Upper lobe of left lung (tissue), 6 donors: Measurements from ENCODE around the gene HOXB2. TPM values are rescaled to one million over a fixed set of nuclear protein-coding genes. Genes with fewer than 3 reads are reported as not detected.

Experiments used
- ATAC-seq, 2 donors: fragments of 200-7000 bp; cut with Tn5 transposase; one replicate each; pipeline ENCODE4 v1.9.1; 2022; ENCODE audit warnings: mild to moderate bottlenecking in 2 of 2, moderate library complexity in 2 of 2; ENCODE audit not compliant: low FRiP score in 2 of 2
- DNase-seq, 2 donors: peaks; one replicate each; pipeline ENCODE4 v3.0.0-alpha.2; 2019 to 2020
- H3K27ac ChIP-seq, 4 donors: fragments of 200-600 bp; sonication (generic); one replicate each; pipeline ENCODE4 v1.5.1; 2016 to 2019
- H3K27me3 ChIP-seq, 4 donors: fragments of 200-600 bp; sonication (generic); one replicate each; pipeline ENCODE4 v1.5.1; 2017 to 2019
- H3K36me3 ChIP-seq, 4 donors: fragments of 200-600 bp; sonication (generic); one replicate each; pipeline ENCODE4 v1.5.1; 2016 to 2019
- H3K4me1 ChIP-seq, 4 donors: fragments of 200-600 bp; sonication (generic); one replicate each; pipeline ENCODE4 v1.5.1; 2018 to 2019
- H3K4me3 ChIP-seq, 4 donors: fragments of 200-600 bp; sonication (generic); one replicate each; pipeline ENCODE4 v1.5.1; 2017 to 2019; ENCODE audit warnings: mild to moderate bottlenecking in 2 of 4, moderate library complexity in 1 of 4
- H3K9me3 ChIP-seq, 4 donors: fragments of 200-600 bp; sonication (generic); one replicate each; pipeline ENCODE4 v1.5.1; 2018 to 2019
- CTCF ChIP-seq, 6 experiments: fragments of 450-650 bp in 4 of 6; fragments of 200-600 bp in 2 of 6; sonication (generic) in 2 of 6; IDR thresholded peaks; one replicate each; pipeline ENCODE4 v1.5.1; 2016 to 2019; ENCODE audit warnings: antibody characterized with exemption in 6 of 6
- EP300 ChIP-seq, 4 donors: sonication (generic); formaldehyde crosslinking; IDR thresholded peaks; one replicate each; pipeline ENCODE4 v1.5.1; 2017; ENCODE audit warnings: antibody characterized with exemption in 4 of 4, control low read depth in 2 of 4
- POLR2A ChIP-seq, 4 donors: fragments of 450-650 bp; IDR thresholded peaks; one replicate each; pipeline ENCODE4 v1.5.1; 2016 to 2017; ENCODE audit warnings: antibody characterized with exemption in 4 of 4, mild to moderate bottlenecking in 2 of 4
- POLR2AphosphoS5 ChIP-seq, 2 donors: sonication (generic); formaldehyde crosslinking; IDR thresholded peaks; one replicate each; pipeline ENCODE4 v1.5.1; 2017; ENCODE audit warnings: antibody characterized with exemption in 2 of 2
- WGBS, 2 donors: methylation state at CpG; one replicate each; pipeline ENCODE4 v1.1.5; 2017 to 2018; 5-methylcytosine and 5-hydroxymethylcytosine counted together
- total RNA-seq, 6 donors: library from RNA; depleted of rRNA in 4 of 6; stranded (reverse); fragments of >200 nt in 4 of 6; gene quantifications; one replicate each; pipeline versions ENCODE4 v1.1.0 to v1.2.1, GENCODE V29; 2016 to 2021
- donor health status: DM: no; HTN: no; CAD: no; lungs with moderate emphysema.
- donor health status: DM: no; HTN: yes; CAD: no; lungs with severe emphysema.

Gene HOXB2
- total RNA-seq, 6 donors from 2014 or later, result 1.4 to 16.1 (median 7.4) TPM

DNA sequence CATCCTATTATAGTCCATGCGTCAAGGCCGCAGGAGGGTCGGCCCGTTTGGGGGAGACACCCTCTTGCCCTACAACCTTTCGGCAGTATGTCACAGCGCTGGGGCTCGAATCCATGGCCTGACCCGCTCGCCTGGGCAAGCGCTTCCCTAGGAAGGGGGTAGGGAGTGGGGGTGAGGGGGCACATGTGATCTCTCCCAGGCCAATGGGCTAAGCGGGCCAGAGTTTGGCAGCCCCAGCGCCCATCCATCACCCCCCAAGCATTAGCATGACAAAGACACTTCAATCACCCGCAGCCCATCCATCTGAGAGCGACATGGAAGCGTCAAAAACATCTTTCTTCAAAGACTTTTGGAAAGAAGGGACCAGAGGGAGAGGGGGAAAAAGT lies 14.0 kb downstream of the HOXB2 start, which contains the start of gene HOXB1:
HOXB1 (minus strand) TSS at position 125 of the 386 bp plus-strand sequence; CDS start at position 18, 107 bp downstream.
- Histone ChIP-seq H3K9me3 (no peaks in the 10 kb centered on the region), H3K27me3 (peaks cover 0 to 21% (median 5%) of the 10 kb centered on the region in 4 donors), H3K36me3 (no peaks in the 10 kb centered on the region), H3K4me3 (no peak within 1 kb of the TSS), H3K27ac (no peak within 1 kb of the TSS), H3K4me1 (peaks cover 0 to 7% (median 3%) of the 10 kb centered on the region in 4 donors)
- ATAC-seq (peak in 1 of 2 donors; percentile 4), DNase-seq (no peak)
- 47 to 62% methylated on average over 15 of the region's 15 CpGs for WGBS, 2 donors
- TF ChIP-seq CTCF (IDR thresholded peaks at IDR 0.05), result no peak
- TF ChIP-seq POLR2AphosphoS5 (IDR thresholded peaks at IDR 0.05), result no peak
- no peak for TF ChIP-seq POLR2A (IDR thresholded peaks at IDR 0.05)
- TF ChIP-seq EP300 (IDR thresholded peaks at IDR 0.05), result no peak

GRCh38 chr17:48530208-48530886 lies 14.6 kb downstream of the HOXB2 start:
- no peak for TF ChIP-seq POLR2AphosphoS5 (IDR thresholded peaks at IDR 0.05)
- no peak for TF ChIP-seq EP300 (IDR thresholded peaks at IDR 0.05)
- no peak overlapping the region for H3K4me3 ChIP-seq
- H3K27ac ChIP-seq, result no peak overlapping the region
- H3K27me3 ChIP-seq, result peaks cover 0 to 22% (median 5%) of the 10 kb centered on the region in 4 donors
- no peaks in the 10 kb centered on the region for H3K36me3 ChIP-seq
- WGBS, 2 donors, result 67 to 68% methylated on average over 25 to 32 of the region's 37 CpGs
- H3K9me3 ChIP-seq, result no peaks in the 10 kb centered on the region
- H3K4me1 ChIP-seq, result peaks cover 0 to 7% (median 3%) of the 10 kb centered on the region in 4 donors
- DNase-seq (peak in 1 of 2 donors; percentile 71), ATAC-seq (peak in 1 of 2 donors; percentile 24)

DNA sequence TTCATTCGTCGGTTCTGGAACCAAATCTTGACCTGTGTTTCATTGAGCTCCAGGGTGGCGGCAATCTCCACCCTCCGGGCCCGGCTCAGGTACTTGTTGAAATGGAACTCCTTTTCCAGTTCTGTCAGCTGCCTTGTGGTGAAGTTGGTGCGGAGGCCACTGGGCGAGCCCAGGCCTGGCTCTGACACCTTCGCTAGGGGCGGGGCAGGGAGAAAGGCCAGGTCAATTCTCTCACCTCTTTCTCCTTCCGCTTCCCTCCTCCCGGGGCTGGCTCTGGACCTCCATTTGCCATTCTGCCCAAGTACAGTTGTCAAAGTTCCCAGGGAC lies 15.3 kb downstream of the HOXB2 start:
- ATAC-seq (no peak), DNase-seq (peak in 1 of 2 donors; percentile 52)
- Histone ChIP-seq H3K36me3 (no peaks in the 10 kb centered on the region), H3K4me1 (peaks cover 0 to 7% (median 3%) of the 10 kb centered on the region in 4 donors), H3K27ac (no peak overlapping the region), H3K4me3 (no peak overlapping the region), H3K27me3 (peaks cover 0 to 22% (median 5%) of the 10 kb centered on the region in 4 donors), H3K9me3 (no peaks in the 10 kb centered on the region)
- 72 to 78% methylated on average over 11 of the region's 11 CpGs for WGBS, 2 donors
- no peak for TF ChIP-seq POLR2A (IDR thresholded peaks at IDR 0.05)
- no peak for TF ChIP-seq EP300 (IDR thresholded peaks at IDR 0.05)
- TF ChIP-seq CTCF (IDR thresholded peaks at IDR 0.05), result no peak
- no peak for TF ChIP-seq POLR2AphosphoS5 (IDR thresholded peaks at IDR 0.05)

- no peak overlapping the region for H3K4me3 ChIP-seq
- WGBS, 2 donors, result 82% methylated on average over 8 to 11 of the region's 11 CpGs
- H3K36me3 ChIP-seq, result no peaks in the 10 kb centered on the region
- H3K4me1 ChIP-seq, result peaks cover 0 to 7% (median 3%) of the 10 kb centered on the region in 4 donors
- no peaks in the 10 kb centered on the region for H3K9me3 ChIP-seq
- no peak for TF ChIP-seq POLR2AphosphoS5 (IDR thresholded peaks at IDR 0.05)
- TF ChIP-seq POLR2A (IDR thresholded peaks at IDR 0.05), result no peak
- no peak for TF ChIP-seq CTCF (IDR thresholded peaks at IDR 0.05)
- no peak for TF ChIP-seq EP300 (IDR thresholded peaks at IDR 0.05)
- H3K27me3 ChIP-seq, result peaks cover 0 to 22% (median 5%) of the 10 kb centered on the region in 4 donors
- H3K27ac ChIP-seq, result no peak overlapping the region
- DNase-seq (no peak), ATAC-seq (peak in 1 of 2 donors; percentile 34)
Measured at GRCh38 chr17:48528936-48529682, 15.8 kb downstream of the HOXB2 start.

DNA sequence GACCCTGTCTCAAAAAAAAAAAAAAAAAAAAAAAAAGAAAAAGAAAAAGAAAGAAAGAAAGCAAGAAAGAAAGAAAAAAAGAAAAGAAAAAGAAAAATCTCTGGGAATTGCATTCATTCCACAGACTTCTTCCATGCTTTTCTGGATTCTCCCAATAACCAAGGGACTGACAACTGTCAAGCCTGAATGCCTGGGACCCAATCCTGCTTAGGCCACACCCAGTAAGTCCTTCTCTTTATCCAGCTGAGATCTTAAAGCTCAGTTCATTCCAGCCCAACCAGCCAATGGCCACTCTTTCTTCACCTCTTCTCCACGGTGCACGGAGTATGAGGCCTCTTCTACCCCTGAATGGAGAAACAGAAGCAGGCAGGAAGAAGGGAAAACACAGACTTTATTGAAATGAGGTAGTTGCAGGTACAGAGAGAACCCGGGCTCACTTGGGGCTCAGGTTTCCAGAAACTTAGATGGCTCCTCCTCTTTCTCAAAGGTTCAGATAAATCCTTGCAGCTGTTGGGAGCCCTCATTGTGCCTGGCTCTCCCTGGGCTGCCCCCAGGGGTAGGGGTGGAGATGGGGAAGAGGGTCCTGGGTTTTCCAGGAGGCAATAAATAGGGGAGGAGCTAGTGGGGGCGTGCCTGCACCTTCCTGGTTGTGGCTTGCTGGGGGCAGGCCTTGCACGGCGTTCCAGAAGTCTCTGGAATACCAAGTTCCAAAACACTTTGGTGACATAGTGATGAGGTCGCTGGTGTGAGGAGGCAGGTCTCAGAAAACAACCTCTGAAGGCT lies 16.6 kb downstream of the HOXB2 start:
- Histone ChIP-seq H3K36me3 (no peaks in the 10 kb centered on the region), H3K4me3 (no peak overlapping the region)

More for the DNA sequence above, 16.6 kb downstream of the HOXB2 start:
- Histone ChIP-seq H3K27ac (no peak overlapping the region), H3K9me3 (no peaks in the 10 kb centered on the region), H3K27me3 (peaks cover 0 to 22% (median 5%) of the 10 kb centered on the region in 4 donors), H3K4me1 (peaks cover 0 to 7% (median 3%) of the 10 kb centered on the region in 4 donors)
- WGBS, 2 donors, result 52 to 71% methylated on average over 7 of the region's 7 CpGs
- DNase-seq (no peak), ATAC-seq (no peak)
- TF ChIP-seq EP300 (IDR thresholded peaks at IDR 0.05) (no peak), POLR2A (IDR thresholded peaks at IDR 0.05) (no peak), POLR2AphosphoS5 (IDR thresholded peaks at IDR 0.05) (no peak)
